GM19324 (cell line): ENCODE data around the gene MYBPH.

Source experiments
- ATAC-seq: cut with Tn5 transposase; IDR thresholded peaks from one replicate; pipeline ENCODE4 v1.9.1; 2021; ENCODE audit warnings: mild to moderate bottlenecking, moderate library complexity; ENCODE audit not compliant: unreplicated experiment, low FRiP score

MYBPH gene

DNA sequence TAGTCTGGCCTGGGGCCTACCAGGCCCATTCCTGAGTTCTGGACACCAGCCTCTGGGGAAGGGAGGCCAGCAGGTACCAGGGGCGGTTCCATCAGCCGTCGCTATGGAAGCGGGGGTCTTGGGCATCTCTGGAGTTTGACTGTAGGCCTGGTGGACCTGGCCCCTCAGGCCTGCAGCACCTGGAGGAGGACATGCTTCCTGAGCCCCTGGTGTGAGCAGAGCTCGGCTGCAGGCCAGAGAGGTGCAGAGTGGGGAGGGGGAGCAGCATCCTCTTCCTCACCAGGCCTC lies 7.8 kb downstream of the MYBPH start:
- ATAC-seq = no peak

GRCh38 chr1:203167026-203167912 lies 8.4 kb downstream of the MYBPH start:
- ATAC-seq = no peak

DNA sequence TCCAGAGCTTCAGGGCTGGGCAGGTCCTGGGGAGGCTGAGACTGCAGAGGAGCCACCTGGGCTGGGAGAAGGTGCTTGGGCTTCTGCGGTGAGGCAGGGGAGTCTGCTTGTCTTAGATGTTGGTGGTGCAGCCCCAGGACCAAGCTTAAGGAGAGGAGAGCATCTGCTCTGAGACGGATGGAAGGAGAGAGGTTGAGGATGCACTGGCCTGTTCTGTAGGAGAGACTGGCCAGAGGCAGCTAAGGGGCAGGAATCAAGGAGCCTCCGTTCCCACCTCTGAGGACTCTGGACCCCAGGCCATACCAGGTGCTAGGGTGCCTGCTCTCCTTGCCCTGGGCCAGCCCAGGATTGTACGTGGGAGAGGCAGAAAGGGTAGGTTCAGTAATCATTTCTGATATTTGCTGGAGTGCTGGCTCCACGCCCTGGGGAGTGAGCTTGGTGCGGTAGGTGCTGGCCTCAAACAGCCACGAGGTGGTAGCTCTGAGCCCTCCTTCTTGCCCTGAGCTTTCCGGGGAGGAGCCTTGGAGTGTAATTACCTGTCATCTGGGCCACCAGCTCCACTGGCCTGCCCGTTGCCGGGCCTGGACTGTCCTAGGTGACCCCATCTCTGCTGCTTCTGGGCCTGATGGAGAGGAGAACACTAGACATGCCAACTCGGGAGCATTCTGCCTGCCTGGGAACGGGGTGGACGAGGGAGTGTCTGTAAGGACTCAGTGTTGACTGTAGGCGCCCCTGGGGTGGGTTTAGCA lies 9.3 kb downstream of the MYBPH start:
- no peak for ATAC-seq

DNA sequence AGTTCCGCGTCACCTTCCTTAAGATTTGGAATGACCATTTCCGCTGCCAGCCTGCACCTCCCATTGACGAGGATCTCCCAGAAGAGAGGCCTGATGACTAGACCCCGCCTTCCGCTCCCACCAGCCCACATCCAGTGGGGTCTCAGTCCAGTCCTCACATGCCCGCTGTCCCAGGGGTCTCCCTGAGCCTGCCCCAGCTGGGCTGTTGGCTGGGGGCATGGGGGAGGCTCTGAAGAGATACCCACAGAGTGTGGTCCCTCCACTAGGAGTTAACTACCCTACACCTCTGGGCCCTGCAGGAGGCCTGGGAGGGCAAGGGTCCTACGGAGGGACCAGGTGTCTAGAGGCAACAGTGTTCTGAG lies 9.8 kb downstream of the MYBPH start:
- ATAC-seq = no peak

GRCh38 chr1:203165101-203165799 lies 10.4 kb downstream of the MYBPH start:
- no peak for ATAC-seq

DNA sequence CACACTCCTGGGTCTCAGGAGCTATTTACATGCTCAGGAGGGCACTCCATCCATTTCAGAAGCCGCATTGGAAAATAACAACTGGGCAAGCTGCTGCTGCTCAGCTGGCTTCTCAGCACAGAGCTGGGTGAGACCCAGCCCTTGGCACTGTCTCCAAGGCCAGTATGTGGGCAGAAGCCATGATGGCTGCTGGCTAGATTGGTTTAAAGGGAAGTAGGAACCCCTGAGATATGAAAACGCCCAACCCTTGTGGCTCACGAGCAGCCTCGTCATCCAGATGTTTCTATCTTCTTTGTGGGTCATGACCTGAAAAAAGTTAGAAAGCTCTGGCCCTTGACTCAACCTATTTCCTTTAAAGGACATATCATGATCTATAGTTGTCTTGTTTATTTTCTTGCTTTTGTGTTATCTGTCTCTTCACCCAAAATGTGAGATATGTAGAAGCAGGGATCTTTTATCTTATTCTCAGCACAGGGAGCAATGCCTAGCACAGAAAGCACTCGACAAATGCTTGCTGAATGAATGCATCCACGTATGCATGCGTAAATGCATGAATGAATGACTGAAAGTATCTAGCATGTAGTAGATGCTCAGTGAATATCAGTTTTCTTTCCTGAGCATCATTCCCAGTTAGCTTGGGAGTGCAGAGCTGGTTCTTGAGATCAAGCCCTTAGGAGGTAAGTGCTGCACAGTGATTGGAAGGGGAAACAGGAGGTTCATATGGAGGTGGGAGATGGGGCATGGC lies 11.6 kb downstream of the MYBPH start:
- no peak for ATAC-seq

DNA sequence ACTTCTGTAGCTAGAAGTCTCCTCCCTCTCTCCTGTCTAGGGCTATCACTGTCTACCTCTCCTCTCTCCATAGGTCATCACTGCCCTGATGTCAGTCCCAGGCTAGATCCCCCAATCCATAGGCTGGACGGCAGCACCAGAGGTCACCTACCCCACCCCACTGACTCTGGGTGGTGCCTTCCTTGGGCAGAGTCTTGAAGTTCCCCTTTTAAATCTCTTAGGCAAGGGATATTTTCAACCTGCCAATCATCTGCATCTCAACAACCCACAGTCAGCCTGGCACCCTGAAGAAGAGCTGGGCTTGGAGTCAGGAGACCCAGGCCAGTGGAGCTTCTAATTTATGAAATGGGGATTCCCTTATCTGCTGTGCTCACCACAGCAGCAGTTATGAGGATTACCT lies 13.2 kb downstream of the MYBPH start:
- no peak for ATAC-seq

DNA sequence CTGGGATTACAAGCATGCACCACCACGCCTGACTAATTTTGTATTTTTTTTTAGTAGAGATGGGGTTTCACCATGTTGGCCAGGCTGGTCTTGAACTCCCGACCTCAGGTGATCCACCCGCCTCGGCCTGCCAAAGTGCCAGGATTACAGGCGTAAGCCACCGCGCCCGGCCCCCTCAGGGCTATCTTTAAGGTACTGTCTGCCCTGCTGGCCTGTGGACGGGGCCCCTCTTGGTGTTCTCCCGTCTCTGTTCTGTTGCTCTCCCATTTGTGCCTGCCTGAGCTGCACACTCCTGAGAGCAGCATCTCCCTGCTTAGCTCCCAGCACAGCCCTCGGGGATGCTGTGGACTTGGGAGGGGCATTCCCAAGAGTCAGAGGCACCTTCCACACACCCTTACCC lies 13.9 kb downstream of the MYBPH start:
- no peak for ATAC-seq

GRCh38 chr1:203161175-203161574 lies 14.5 kb downstream of the MYBPH start:
- ATAC-seq = no peak

GRCh38 chr1:203159844-203160243 lies 15.8 kb downstream of the MYBPH start:
- no peak for ATAC-seq

DNA sequence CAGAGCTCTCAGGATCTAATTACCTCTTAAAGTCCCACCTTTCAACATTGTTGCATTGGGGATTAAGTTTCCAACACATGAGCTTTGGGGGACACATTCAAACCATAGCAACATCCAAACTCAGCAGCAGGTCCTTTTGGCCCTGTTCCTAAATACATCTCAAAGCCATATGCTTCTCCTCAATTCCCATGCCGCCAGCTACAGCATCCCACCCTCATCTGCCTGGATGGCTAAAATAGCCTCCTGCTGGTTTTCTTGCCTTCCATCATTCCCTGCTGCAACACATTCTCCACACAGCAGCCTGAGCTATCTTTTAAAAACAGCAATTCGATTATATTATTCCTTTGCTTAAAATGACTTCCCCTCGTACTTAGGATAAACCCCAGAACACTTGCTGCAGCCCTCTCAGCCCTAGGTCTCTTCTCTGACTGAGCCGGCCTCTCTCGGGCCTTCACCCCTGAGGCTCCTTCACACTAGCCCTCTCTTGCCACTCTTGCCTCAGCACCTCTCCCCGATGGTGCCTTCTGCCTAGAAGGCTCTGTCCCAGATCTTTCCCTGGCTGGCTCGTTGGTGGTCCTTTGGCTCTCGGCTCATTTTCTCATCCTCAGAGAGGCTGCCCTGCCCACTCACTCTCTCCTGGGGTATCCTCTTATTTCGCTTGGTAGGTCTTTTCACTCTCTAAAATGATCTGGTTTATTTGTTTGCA lies 16.5 kb downstream of the MYBPH start:
- no peak for ATAC-seq

DNA sequence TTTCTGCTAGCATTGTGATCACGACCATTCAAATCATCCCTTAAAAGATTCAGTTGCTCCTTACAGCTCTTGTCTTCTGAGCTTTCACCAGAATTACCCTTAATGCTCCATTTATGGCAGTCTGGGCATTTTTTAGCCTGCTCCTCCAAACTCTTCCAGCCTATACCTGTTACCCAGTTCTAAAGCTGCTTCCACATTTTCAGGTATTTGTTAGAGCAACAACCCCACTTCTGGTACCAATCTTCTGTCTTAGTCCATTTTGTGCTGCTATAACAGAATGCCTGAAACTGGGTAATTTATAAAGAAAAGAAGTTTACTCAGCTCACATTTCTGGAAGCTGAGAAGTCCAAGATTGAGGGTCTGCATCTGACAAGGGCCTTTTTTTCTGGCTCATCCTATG lies 17.2 kb downstream of the MYBPH start:
- no peak for ATAC-seq

GRCh38 chr1:203156280-203156679 lies 19.3 kb downstream of the MYBPH start:
- no peak for ATAC-seq

GRCh38 chr1:203153989-203154821 lies 21.4 kb downstream of the MYBPH start:
- ATAC-seq = no peak

GRCh38 chr1:203153051-203153988 lies 22.3 kb downstream of the MYBPH start:
- no peak for ATAC-seq

DNA sequence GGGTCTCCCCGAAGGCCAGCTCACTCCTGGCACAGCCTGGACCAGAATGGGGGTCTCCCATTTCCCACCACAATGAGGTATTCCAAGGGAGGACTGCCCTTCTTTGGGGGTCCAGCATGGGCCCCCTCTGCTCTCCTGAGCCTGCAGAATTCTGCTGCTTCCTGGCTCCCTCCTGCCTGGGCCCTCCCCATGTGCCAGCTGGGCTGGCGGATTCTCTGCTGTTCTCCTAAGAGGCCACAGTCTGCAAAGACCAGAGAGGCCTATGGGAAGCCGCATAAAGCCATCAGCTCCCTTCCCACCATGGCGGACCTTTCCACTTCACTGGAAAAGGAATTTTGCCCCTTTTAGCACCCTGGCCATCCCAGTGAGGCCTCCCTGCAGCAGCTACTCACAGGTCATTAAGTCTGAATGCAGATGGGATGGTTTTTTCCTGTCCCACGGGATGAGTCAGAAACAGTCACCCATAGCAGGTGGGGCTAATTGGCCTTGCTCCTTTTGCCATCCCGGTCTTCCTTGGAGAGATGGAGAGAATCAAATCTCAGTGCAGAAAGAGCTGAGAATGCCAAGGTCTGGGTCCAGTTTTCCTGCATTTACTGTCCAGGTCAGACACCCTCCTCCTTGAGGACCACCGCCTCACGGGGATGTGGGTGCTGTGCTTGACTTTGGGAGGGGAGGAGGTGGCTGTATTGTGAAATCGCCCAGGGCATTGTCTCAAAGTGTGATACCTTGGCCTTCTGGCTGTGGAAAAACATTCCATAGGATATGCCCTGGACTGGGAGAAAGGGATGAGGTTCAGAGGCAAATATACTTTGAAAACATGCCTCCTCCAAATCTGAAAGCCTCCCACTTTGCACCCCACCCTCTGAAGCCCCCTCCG lies 23.2 kb downstream of the MYBPH start:
- ATAC-seq = no peak
